ENCODE results near the gene RCAN2.

GRCh38 chr6:46504242-46504641 lies 13.0 kb upstream of the RCAN2 start:
- TF ChIP-seq CTCF (conservative IDR thresholded peaks at IDR 0.05; ENCODE audit: low read length) (no peak), EZH2phosphoT487 (IDR thresholded peaks at IDR 0.05; ENCODE audit: borderline replicate concordance, low read depth, low read length) (no peak)

All from OCI-LY7 (cell line).